HFFc6 (cell line): ENCODE measurements around the gene HNRNPH2. TPM values are rescaled to one million over a fixed set of nuclear protein-coding genes. Genes with fewer than 3 reads are reported as not detected.

Source experiments
- DNase-seq: peaks from one replicate; pipeline ENCODE4 v3.0.0-alpha.2; 2018
- H3K27ac Mint-ChIP-seq: 2 replicates; pipeline ENCODE4 v1.8.0; 2020; ENCODE audit warnings: mild to moderate bottlenecking, mixed read lengths
- H3K27me3 Mint-ChIP-seq: 2 replicates; pipeline ENCODE4 v1.8.0; 2021; ENCODE audit warnings: mild to moderate bottlenecking, moderate library complexity, mixed read lengths; ENCODE audit not compliant: insufficient read depth
- H3K36me3 Mint-ChIP-seq: 2 replicates; pipeline ENCODE4 v1.8.0; 2021; ENCODE audit warnings: low read depth, mixed read lengths
- H3K4me1 Mint-ChIP-seq: 2 replicates; pipeline ENCODE4 v1.8.0; 2020; ENCODE audit warnings: low read depth, mixed read lengths
- H3K4me3 Mint-ChIP-seq: 2 replicates; pipeline ENCODE4 v1.8.0; 2020; ENCODE audit warnings: mild to moderate bottlenecking, moderate library complexity, mixed read lengths
- H3K9me3 Mint-ChIP-seq: 2 replicates; pipeline ENCODE4 v1.8.0; 2020; ENCODE audit warnings: mild to moderate bottlenecking, mixed read lengths
- total RNA-seq, 6 experiments: library from RNA; stranded (reverse); fragmentation: NEBNext Ultra II Directional; extraction: Animal tissue kit (Norgen Biotek cat#: 25700); gene quantifications; 2 replicates in 1 of 6; 3 replicates in 5 of 6; pipeline ENCODE4 v1.2.3, GENCODE V29; 2021
- TF ChIP-seq, protein P1 (sequence below): fragments of 200-600 bp; sonication (generic); IDR thresholded peaks from 2 replicates; pipeline ENCODE4 v1.5.0; 2021; ENCODE audit warnings: antibody characterized with exemption, mild to moderate bottlenecking

Gene HNRNPH2
- total RNA-seq, 6 experiments from 2014 or later, result 60.5 to 74.5 (median 68.1) TPM

- H3K4me3 Mint-ChIP-seq, result no peak overlapping the region
- TF ChIP-seq, protein P1, sequence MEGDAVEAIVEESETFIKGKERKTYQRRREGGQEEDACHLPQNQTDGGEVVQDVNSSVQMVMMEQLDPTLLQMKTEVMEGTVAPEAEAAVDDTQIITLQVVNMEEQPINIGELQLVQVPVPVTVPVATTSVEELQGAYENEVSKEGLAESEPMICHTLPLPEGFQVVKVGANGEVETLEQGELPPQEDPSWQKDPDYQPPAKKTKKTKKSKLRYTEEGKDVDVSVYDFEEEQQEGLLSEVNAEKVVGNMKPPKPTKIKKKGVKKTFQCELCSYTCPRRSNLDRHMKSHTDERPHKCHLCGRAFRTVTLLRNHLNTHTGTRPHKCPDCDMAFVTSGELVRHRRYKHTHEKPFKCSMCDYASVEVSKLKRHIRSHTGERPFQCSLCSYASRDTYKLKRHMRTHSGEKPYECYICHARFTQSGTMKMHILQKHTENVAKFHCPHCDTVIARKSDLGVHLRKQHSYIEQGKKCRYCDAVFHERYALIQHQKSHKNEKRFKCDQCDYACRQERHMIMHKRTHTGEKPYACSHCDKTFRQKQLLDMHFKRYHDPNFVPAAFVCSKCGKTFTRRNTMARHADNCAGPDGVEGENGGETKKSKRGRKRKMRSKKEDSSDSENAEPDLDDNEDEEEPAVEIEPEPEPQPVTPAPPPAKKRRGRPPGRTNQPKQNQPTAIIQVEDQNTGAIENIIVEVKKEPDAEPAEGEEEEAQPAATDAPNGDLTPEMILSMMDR, result no peak
- peaks cover 13% of the 10 kb centered on the region for H3K4me1 Mint-ChIP-seq
- H3K36me3 Mint-ChIP-seq, result peaks cover 24% of the 10 kb centered on the region; the same call in 1 of the 2 replicates
- no peaks in the 10 kb centered on the region for H3K27me3 Mint-ChIP-seq
- H3K9me3 Mint-ChIP-seq, result no peaks in the 10 kb centered on the region
- DNase-seq, result peak; percentile 40
- H3K27ac Mint-ChIP-seq, result peak overlapping the region; percentile 69
These were observed 10.2 kb upstream of the HNRNPH2 start for GRCh38 chrX:101397779-101398178.

DNA sequence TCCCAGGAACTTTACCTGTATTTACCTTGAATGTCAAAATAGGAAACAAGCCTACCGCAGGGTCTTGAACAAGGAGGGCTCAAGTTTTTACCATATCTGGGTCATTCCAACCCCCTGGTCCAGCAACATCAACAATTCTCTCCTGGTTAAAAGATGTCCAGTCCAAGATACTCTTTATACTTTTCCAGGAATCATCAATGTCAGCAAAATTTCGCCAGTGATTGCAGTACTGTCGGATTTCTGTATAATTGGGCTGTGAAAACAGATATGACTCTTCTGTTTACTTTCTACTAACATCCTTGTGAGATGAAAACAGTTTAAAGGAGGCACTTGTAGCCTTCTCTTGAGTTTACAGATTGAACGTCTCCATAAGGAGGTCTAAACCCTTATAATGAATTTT is 9.3 kb upstream of the HNRNPH2 start:
- peaks cover 15% of the 10 kb centered on the region; the same call in 1 of the 2 replicates for H3K36me3 Mint-ChIP-seq
- no peak for DNase-seq
- H3K4me3 Mint-ChIP-seq, result no peak overlapping the region
- 0 out of 2 replicates have a peak overlapping the region, but pooled peaks have one; percentile 69 for H3K27ac Mint-ChIP-seq
- H3K4me1 Mint-ChIP-seq, result peaks cover 4% of the 10 kb centered on the region
- H3K9me3 Mint-ChIP-seq, result no peaks in the 10 kb centered on the region
- TF ChIP-seq, protein P1, result no peak
- no peaks in the 10 kb centered on the region for H3K27me3 Mint-ChIP-seq

DNA sequence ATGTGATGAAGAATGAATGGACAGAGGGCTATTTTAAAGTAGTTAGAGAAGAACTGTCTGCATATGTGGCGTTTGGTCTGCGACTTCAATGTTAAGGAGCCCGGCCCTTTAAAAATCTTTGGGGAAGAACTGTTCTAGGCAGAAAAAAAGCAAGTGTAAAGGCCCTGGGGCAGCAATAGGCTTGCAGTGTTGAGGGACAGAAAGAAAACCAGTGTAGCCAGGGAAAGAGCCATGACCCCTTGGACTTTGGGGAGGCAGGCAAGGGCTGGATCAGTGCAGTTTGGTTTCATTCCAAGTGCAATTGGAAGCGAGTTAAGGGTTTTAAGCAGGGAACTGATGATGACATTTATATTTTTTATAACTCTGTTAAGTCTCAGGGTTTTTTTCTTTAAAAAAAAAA is 8.2 kb upstream of the HNRNPH2 start:
- no peak for DNase-seq
- no peaks in the 10 kb centered on the region for H3K9me3 Mint-ChIP-seq
- TF ChIP-seq, protein P1, result no peak

GRCh38 chrX:101407167-101407747 is 765 bp upstream of the HNRNPH2 start:
- no peaks in the 10 kb centered on the region for H3K9me3 Mint-ChIP-seq
- peaks cover 24% of the 10 kb centered on the region for H3K4me1 Mint-ChIP-seq
- no peaks in the 10 kb centered on the region; the same call in 1 of the 2 replicates for H3K27me3 Mint-ChIP-seq
- TF ChIP-seq, protein P1, result no peak; the same call in 1 of the 2 replicates
- H3K27ac Mint-ChIP-seq, result peak overlapping the region; percentile 97
- H3K36me3 Mint-ChIP-seq, result peaks cover 5% of the 10 kb centered on the region; the same call in 1 of the 2 replicates
- peak overlapping the region; percentile 97 for H3K4me3 Mint-ChIP-seq
- no peak for DNase-seq

More for the DNA sequence above, 8.2 kb upstream of the HNRNPH2 start:
- H3K27ac Mint-ChIP-seq, result no peak overlapping the region
- H3K36me3 Mint-ChIP-seq, result peaks cover 11% of the 10 kb centered on the region; the same call in 1 of the 2 replicates
- H3K4me1 Mint-ChIP-seq, result no peaks in the 10 kb centered on the region
- no peak overlapping the region for H3K4me3 Mint-ChIP-seq
- no peaks in the 10 kb centered on the region for H3K27me3 Mint-ChIP-seq

DNA sequence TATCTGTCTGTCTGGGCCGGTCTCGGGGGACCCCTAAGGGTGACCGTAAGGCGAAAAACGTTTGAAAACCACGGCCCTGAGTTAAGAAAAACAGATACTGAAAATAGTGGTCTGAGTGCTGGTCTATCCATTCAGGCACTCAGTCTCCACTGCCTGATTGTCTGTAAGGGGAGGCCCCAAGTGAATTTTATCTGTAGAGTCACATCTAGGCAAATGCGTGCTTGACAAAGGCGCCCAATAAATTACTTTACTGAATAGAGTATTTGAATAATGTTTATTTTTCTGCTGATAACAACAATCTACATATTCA is 465 bp downstream of the HNRNPH2 start:
- Mint-ChIP-seq H3K36me3 (peaks cover 5% of the 10 kb centered on the region; the same call in 1 of the 2 replicates), H3K4me1 (peaks cover 36% of the 10 kb centered on the region), H3K27me3 (no peaks in the 10 kb centered on the region; the same call in 1 of the 2 replicates), H3K9me3 (no peaks in the 10 kb centered on the region), H3K4me3 (peak overlapping the region; percentile 95), H3K27ac (peak overlapping the region; percentile 97)
- TF ChIP-seq, protein P1, result no peak
- DNase-seq, result no peak
